ENCODE results near the gene BCL11B.
A peak's percentile ranks its signal among the peaks of the same experiment; 100 is the strongest.

The BCL11B gene

GRCh38 chr14:99286761-99287160 lies 14.8 kb upstream of the BCL11B start:
- no peak for DNase-seq (ENCODE audit: low spot score)

- no peak for DNase-seq (ENCODE audit: low spot score)
Observed at GRCh38 chr14:99284254-99285004, 12.4 kb upstream of the BCL11B start.

- no peak for DNase-seq (ENCODE audit: low spot score)
Observed at GRCh38 chr14:99282261-99283050, 10.5 kb upstream of the BCL11B start.

- DNase-seq (ENCODE audit: low spot score) = no peak
Observed at GRCh38 chr14:99281396-99281795, 9.4 kb upstream of the BCL11B start.

- no peak for DNase-seq (ENCODE audit: low spot score)
Observed at GRCh38 chr14:99280852-99281251, 8.9 kb upstream of the BCL11B start.

- no peak for DNase-seq (ENCODE audit: low spot score)
Observed at GRCh38 chr14:99280066-99280731, 8.2 kb upstream of the BCL11B start.

- no peak for DNase-seq (ENCODE audit: low spot score)
Observed at GRCh38 chr14:99278836-99279235, 6.8 kb upstream of the BCL11B start.

GRCh38 chr14:99277530-99277929 lies 5.5 kb upstream of the BCL11B start:
- DNase-seq (ENCODE audit: low spot score) = no peak

- DNase-seq (ENCODE audit: low spot score) = no peak
Observed at GRCh38 chr14:99276482-99276881, 4.5 kb upstream of the BCL11B start.

- no peak for DNase-seq (ENCODE audit: low spot score)
Observed at GRCh38 chr14:99275222-99275584, 3.2 kb upstream of the BCL11B start.

- peak; percentile 83 for DNase-seq (ENCODE audit: low spot score)
Observed at GRCh38 chr14:99274346-99275221, 2.6 kb upstream of the BCL11B start.

- no peak for DNase-seq (ENCODE audit: low spot score)
Observed at GRCh38 chr14:99273766-99274345, 1.9 kb upstream of the BCL11B start.

GRCh38 chr14:99272899-99273765 lies 1.1 kb upstream of the BCL11B start:
- DNase-seq (ENCODE audit: low spot score) = peak; percentile 36

- DNase-seq (ENCODE audit: low spot score) = no peak
Observed at GRCh38 chr14:99272632-99272898, 568 bp upstream of the BCL11B start.

- no peak for DNase-seq (ENCODE audit: low spot score)
Observed at GRCh38 chr14:99271221-99271941, 616 bp downstream of the BCL11B start.

GRCh38 chr14:99270458-99271220 lies 1.4 kb downstream of the BCL11B start:
- DNase-seq (ENCODE audit: low spot score) = peak; percentile 28

GRCh38 chr14:99268810-99269707 lies 2.9 kb downstream of the BCL11B start:
- no peak for DNase-seq (ENCODE audit: low spot score)

Data from HuH-7.5 (cell line).